Stimulated activated CD4-positive, alpha-beta T cell treated with anti-CD3 and anti-CD28 coated beads, Interleukin-2, amount 100 ng/mL, for 48 hours (primary cell): ENCODE data around the gene NIPAL1.

Experiments used
- DNase-seq, 2 donors: peaks; one replicate each; pipeline ENCODE4 v3.0.0-alpha.2; 2020

NIPAL1 gene

DNA sequence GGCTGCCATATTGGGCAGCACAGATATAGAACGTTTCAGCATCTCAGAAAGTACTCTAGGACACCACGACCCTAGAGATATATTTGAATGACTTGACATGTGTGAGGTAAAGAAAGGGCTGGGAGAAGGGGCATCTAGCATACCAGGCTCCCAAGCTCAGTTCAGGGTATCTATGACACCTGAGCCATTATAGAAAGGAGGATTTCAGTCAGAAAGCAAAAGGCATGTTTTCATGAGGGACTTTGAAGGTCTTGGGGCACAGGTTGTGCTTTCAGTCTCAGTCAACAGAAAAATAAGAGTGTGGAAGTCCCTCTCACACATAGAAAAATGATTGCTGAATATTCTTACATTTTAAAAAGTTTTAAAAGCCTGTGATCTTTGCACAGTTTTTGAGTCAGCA, 51.6 kb downstream of the NIPAL1 start:
- no peak for DNase-seq

- no peak for DNase-seq
Observed at GRCh38 chr4:48069026-48069425, 52.5 kb downstream of the NIPAL1 start.

DNA sequence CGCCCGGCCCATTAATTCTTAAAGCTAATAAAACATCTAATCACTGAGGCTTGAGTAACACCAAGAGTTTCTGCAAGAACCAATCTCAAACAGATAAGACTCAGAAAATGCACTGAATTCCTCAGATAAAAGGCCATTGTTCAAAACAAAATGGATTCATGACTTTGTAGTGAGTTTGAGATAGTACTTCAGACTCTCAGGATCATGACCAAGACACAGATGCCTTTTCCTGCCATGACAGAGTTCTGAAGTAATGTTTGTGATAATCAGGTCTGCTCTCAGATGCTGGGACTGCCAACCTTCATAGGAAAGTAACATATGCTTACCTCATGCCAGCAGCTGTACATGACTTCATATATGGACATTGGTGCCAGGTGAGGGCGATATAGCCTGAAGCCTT, 54.6 kb downstream of the NIPAL1 start:
- no peak for DNase-seq

- DNase-seq, result no peak
Observed at GRCh38 chr4:48073567-48074103, 57.1 kb downstream of the NIPAL1 start.

- no peak for DNase-seq
Observed at GRCh38 chr4:48074657-48075056, 58.1 kb downstream of the NIPAL1 start.

- DNase-seq, result no peak
Observed at GRCh38 chr4:48078425-48078824, 61.9 kb downstream of the NIPAL1 start.

DNA sequence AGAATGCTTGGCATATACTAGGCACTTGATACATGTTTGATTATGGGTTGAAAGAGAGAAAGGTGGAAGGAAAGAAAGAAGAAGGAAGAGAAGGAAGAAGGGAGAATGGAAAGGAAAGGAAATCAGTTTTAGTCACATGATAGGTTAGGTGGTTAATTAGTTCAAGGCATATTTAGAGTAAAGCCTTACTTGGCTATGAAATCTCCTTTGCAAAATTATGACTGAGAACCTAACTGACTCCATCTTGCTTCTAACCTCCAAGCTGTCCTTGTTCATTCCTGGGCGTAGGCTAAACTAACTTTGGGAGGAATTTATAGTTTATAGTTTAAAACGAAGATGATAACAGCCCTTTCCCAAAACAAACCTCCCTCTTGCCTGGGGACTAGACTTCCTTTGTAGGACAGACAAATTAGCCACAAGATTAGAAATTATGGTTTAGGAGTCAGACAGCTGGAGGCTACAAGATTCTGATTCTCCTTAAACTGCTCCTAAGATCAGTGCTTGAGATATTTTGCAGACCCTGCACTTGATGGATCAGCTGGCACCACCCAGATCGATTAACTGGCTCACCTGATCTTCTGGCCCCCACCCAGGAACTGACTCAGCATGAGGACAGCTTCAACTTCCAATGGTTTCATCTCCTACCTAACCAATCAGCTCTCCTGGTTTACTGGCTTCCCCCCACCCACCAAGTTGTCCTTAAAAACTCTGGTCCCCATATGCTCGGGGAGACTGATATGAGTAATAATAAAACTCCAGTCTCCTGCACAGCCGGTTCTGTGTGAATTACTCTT, 62.5 kb downstream of the NIPAL1 start:
- no peak for DNase-seq

GRCh38 chr4:48079972-48080391, 63.4 kb downstream of the NIPAL1 start:
- DNase-seq, result no peak

GRCh38 chr4:48081196-48081595, 64.6 kb downstream of the NIPAL1 start:
- DNase-seq, result no peak

GRCh38 chr4:48082956-48083355, 66.4 kb downstream of the NIPAL1 start:
- no peak for DNase-seq

DNA sequence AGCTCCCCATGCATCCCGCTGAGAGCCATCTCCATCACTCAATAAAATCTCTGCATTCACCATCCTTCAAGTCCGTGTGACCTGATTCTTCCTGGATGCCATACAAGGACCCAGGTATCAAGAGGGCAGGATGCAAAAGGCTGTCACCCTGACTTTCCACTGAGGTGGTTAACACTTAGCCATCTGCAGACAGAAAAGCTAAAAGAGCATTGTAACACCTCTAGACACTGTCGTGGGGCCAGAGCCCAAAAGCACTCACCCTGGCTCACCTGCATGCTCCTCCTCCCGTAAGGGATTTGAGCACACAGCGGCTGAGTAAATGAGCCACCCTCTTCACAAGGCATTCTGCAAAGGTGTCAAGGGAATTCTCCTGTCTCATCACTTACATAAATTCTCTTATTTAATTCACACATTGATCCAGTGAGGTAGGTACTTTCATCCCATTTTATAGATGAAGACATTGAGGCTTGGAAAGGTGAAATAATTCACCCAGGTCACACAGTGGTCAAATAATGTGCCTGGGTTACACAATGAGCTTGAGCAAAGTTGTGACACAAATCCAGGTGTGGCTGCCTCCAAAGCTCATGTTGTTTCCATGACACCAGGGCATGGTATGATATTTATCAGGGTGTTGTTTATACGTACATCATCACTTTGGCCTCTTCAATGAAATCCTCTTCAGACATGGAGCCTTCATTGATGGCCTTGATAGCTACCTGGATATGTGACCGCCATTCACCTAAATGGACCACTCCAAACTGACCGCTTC, 69.4 kb downstream of the NIPAL1 start:
- no peak for DNase-seq
